Suprapubic skin (tissue), 4 donors: ENCODE data around the gene ATF7IP2. TPM values are rescaled to one million over a fixed set of nuclear protein-coding genes. Genes with fewer than 3 reads are reported as not detected.
"Not testable (repeated sequence)": the region's sequence is repeated elsewhere in the genome, so short reads cannot be mapped to it uniquely, and the experiment has no call there.

Experiments
- DNase-seq, 2 donors: peaks; one replicate each; pipeline ENCODE4 v3.0.0-alpha.2; 2019; ENCODE audit warnings: low spot score in 2 of 2
- H3K27ac ChIP-seq: fragments of 200-600 bp; sonication (generic); one replicate; pipeline ENCODE4 v1.5.1; 2019
- H3K27me3 ChIP-seq: fragments of 200-600 bp; sonication (generic); one replicate; pipeline ENCODE4 v1.5.1; 2019
- H3K36me3 ChIP-seq: fragments of 200-600 bp; sonication (generic); one replicate; pipeline ENCODE4 v1.5.1; 2019
- H3K4me1 ChIP-seq: fragments of 200-600 bp; sonication (generic); one replicate; pipeline ENCODE4 v1.5.1; 2019
- H3K4me3 ChIP-seq: fragments of 200-600 bp; sonication (generic); one replicate; pipeline ENCODE4 v1.5.1; 2019; ENCODE audit warnings: mild to moderate bottlenecking
- H3K9me3 ChIP-seq: fragments of 200-600 bp; sonication (generic); one replicate; pipeline ENCODE4 v1.5.1; 2019
- CTCF ChIP-seq, 2 donors: fragments of 200-600 bp in 1 of 2; fragments of 450-650 bp in 1 of 2; sonication (generic) in 1 of 2; IDR thresholded peaks; one replicate each; pipeline ENCODE4 v1.5.1; 2016 to 2019; ENCODE audit warnings: antibody characterized with exemption in 2 of 2, mild to moderate bottlenecking in 1 of 2, moderate library complexity in 1 of 2
- EP300 ChIP-seq: sonication (generic); formaldehyde crosslinking; IDR thresholded peaks from one replicate; pipeline ENCODE4 v1.6.1; 2017; ENCODE audit warnings: antibody characterized with exemption
- POLR2A ChIP-seq, 2 donors: fragments of 450-650 bp; IDR thresholded peaks; one replicate each; pipeline ENCODE4 v1.6.1; 2017; ENCODE audit warnings: antibody characterized with exemption in 2 of 2, mild to moderate bottlenecking in 2 of 2, moderate library complexity in 2 of 2
- POLR2AphosphoS5 ChIP-seq, 3 donors: sonication (generic); formaldehyde crosslinking; IDR thresholded peaks; one replicate each; pipeline ENCODE4 v1.6.1; 2017; ENCODE audit warnings: antibody characterized with exemption in 3 of 3
- WGBS: methylation state at CpG from one replicate; pipeline ENCODE4 v1.1.5; 2018; 5-methylcytosine and 5-hydroxymethylcytosine counted together
- total RNA-seq, 4 donors: library from RNA; depleted of rRNA; stranded (reverse); fragments of >200 nt; gene quantifications; one replicate each; pipeline ENCODE4 v1.1.0, GENCODE V29; 2016

The ATF7IP2 gene
- total RNA-seq, 4 donors from 2014 or later = 2.8 to 22.6 (median 10.1) TPM

GRCh38 chr16:10441726-10442125, 55.9 kb downstream of the ATF7IP2 start:
- Histone ChIP-seq H3K9me3 (peaks cover 37% of the 10 kb centered on the region), H3K27me3 (no peaks in the 10 kb centered on the region), H3K36me3 (peaks cover 8% of the 10 kb centered on the region), H3K4me3 (no peak overlapping the region), H3K4me1 (no peaks in the 10 kb centered on the region), H3K27ac (no peak overlapping the region)
- DNase-seq = no peak
- TF ChIP-seq CTCF (IDR thresholded peaks at IDR 0.05) (no peak), POLR2A (IDR thresholded peaks at IDR 0.05) (no peak), EP300 (no peak), POLR2AphosphoS5 (IDR thresholded peaks at IDR 0.05) (no peak)
- WGBS = 95% methylated on average over 3 of the region's 3 CpGs

- Histone ChIP-seq H3K4me1 (no peaks in the 10 kb centered on the region), H3K4me3 (no peak overlapping the region), H3K27ac (no peak overlapping the region), H3K27me3 (no peaks in the 10 kb centered on the region), H3K36me3 (peaks cover 13% of the 10 kb centered on the region), H3K9me3 (peaks cover 36% of the 10 kb centered on the region)
- no peak for DNase-seq
- TF ChIP-seq CTCF (IDR thresholded peaks at IDR 0.05) (no peak), POLR2AphosphoS5 (IDR thresholded peaks at IDR 0.05) (no peak), POLR2A (IDR thresholded peaks at IDR 0.05) (no peak), EP300 (no peak)
- 97% methylated on average over 9 of the region's 9 CpGs for WGBS
These were observed 61.4 kb downstream of the ATF7IP2 start for GRCh38 chr16:10447289-10447688.

GRCh38 chr16:10452208-10453158, 66.6 kb downstream of the ATF7IP2 start:
- H3K27me3 ChIP-seq, H3K4me1 ChIP-seq, H3K9me3 ChIP-seq, H3K4me3 ChIP-seq, DNase-seq, H3K27ac ChIP-seq: not testable (repeated sequence)
- WGBS = 96% methylated on average over 13 of the region's 13 CpGs
- H3K36me3 ChIP-seq = peaks cover 21% of the 10 kb centered on the region

GRCh38 chr16:10453159-10453510, 67.3 kb downstream of the ATF7IP2 start:
- Histone ChIP-seq H3K27ac (no peak overlapping the region), H3K4me1 (no peaks in the 10 kb centered on the region), H3K27me3 (no peaks in the 10 kb centered on the region), H3K36me3 (peaks cover 21% of the 10 kb centered on the region), H3K4me3 (no peak overlapping the region), H3K9me3 (no peaks in the 10 kb centered on the region)
- no peak for DNase-seq
- TF ChIP-seq POLR2A (IDR thresholded peaks at IDR 0.05) = no peak
- WGBS = 98% methylated on average over 6 of the region's 6 CpGs

GRCh38 chr16:10465821-10466220, 80.0 kb downstream of the ATF7IP2 start:
- no peak for DNase-seq
- 100% methylated on average over 2 of the region's 2 CpGs for WGBS
- H3K4me3 ChIP-seq = no peak overlapping the region
- H3K27ac ChIP-seq = no peak overlapping the region
- H3K36me3 ChIP-seq = no peaks in the 10 kb centered on the region
- H3K27me3 ChIP-seq = no peaks in the 10 kb centered on the region
- H3K9me3 ChIP-seq = no peaks in the 10 kb centered on the region
- H3K4me1 ChIP-seq = no peaks in the 10 kb centered on the region
- TF ChIP-seq POLR2A (IDR thresholded peaks at IDR 0.05) (no peak), CTCF (IDR thresholded peaks at IDR 0.05) (no peak), POLR2AphosphoS5 (IDR thresholded peaks at IDR 0.05) (no peak), EP300 (no peak)

GRCh38 chr16:10466313-10466712, 80.5 kb downstream of the ATF7IP2 start:
- no peaks in the 10 kb centered on the region for H3K4me1 ChIP-seq
- no peak overlapping the region for H3K4me3 ChIP-seq
- 96% methylated on average over 2 of the region's 2 CpGs for WGBS
- no peak for DNase-seq
- H3K36me3 ChIP-seq = no peaks in the 10 kb centered on the region
- no peaks in the 10 kb centered on the region for H3K27me3 ChIP-seq
- no peak overlapping the region for H3K27ac ChIP-seq
- no peaks in the 10 kb centered on the region for H3K9me3 ChIP-seq
- TF ChIP-seq CTCF (IDR thresholded peaks at IDR 0.05) = no peak
- no peak for TF ChIP-seq POLR2A (IDR thresholded peaks at IDR 0.05)
- TF ChIP-seq EP300 = no peak
- no peak for TF ChIP-seq POLR2AphosphoS5 (IDR thresholded peaks at IDR 0.05)
